K562 (cell line): ENCODE results near the gene ZBTB18. TPM values are rescaled to one million over a fixed set of nuclear protein-coding genes. Genes with fewer than 3 reads are reported as not detected.

ENCODE experiments used
- POLR2AphosphoS5 ChIP-seq: IDR thresholded peaks from 2 replicates; pipeline ENCODE4 v1.6.1; 2011; ENCODE audit warnings: mild to moderate bottlenecking, low read depth, low read length, moderate library complexity; ENCODE audit not compliant: control insufficient read depth, insufficient read depth
- polyA plus RNA-seq, 8 experiments: library from polyadenylated mRNA; depleted of rRNA in 4 of 8; stranded (reverse) in 5 of 8; unstranded in 3 of 8; fragments of >200 nt; fragmentation: Nextera tagmentation in 2 of 8; fragmentation: Illumina TruSeq in 1 of 8; extraction: Ambion mirVana in 2 of 8; extraction: Trizol in 1 of 8; gene quantifications; 2 replicates each; pipeline versions ENCODE4 v1.2.1 to v1.2.3, GENCODE V29; 2011 to 2014; ENCODE audit warnings: inconsistent platforms in 1 of 8, missing spikeins in 1 of 8
- small RNA-seq: library from RNA; depleted of rRNA; stranded (forward); fragments of <200 nt; gene quantifications from one replicate; pipeline ENCODE3, GENCODE V24; 2014
- total RNA-seq, 7 experiments: library from RNA; depleted of rRNA in 6 of 7; stranded (reverse); fragments of >200 nt in 6 of 7; fragmentation: Illumina TruSeq in 2 of 7; extraction: Trizol in 2 of 7; gene quantifications; 2 replicates each; pipeline versions ENCODE4 v1.2.1 to v1.2.3, GENCODE V29; 2011 to 2021; ENCODE audit warnings: low replicate concordance in 1 of 7
- TF ChIP-seq, protein P1 (sequence below), 2 experiments: fragments of 450-650 bp in 1 of 2; IDR thresholded peaks; 2 replicates each; pipeline ENCODE4 v1.6.1; 2011 to 2017; ENCODE audit warnings: low read depth in 2 of 2, antibody characterized with exemption in 1 of 2, borderline replicate concordance in 1 of 2, low read length in 1 of 2, mild to moderate bottlenecking in 1 of 2, mixed read lengths in 1 of 2; ENCODE audit not compliant: control insufficient read depth in 1 of 2

Gene ZBTB18
- total and polyA plus RNA-seq, 9 of the 15 experiments (the other 6 are each of a cell fraction or from before 2014, with no cell fraction given), result 0.13 to 2.6 (median 1.6) TPM

GRCh38 chr1:244106176-244106575, 55.1 kb downstream of the ZBTB18 start (continued):
- TF ChIP-seq POLR2AphosphoS5, result no peak
- TF ChIP-seq, protein P1, sequence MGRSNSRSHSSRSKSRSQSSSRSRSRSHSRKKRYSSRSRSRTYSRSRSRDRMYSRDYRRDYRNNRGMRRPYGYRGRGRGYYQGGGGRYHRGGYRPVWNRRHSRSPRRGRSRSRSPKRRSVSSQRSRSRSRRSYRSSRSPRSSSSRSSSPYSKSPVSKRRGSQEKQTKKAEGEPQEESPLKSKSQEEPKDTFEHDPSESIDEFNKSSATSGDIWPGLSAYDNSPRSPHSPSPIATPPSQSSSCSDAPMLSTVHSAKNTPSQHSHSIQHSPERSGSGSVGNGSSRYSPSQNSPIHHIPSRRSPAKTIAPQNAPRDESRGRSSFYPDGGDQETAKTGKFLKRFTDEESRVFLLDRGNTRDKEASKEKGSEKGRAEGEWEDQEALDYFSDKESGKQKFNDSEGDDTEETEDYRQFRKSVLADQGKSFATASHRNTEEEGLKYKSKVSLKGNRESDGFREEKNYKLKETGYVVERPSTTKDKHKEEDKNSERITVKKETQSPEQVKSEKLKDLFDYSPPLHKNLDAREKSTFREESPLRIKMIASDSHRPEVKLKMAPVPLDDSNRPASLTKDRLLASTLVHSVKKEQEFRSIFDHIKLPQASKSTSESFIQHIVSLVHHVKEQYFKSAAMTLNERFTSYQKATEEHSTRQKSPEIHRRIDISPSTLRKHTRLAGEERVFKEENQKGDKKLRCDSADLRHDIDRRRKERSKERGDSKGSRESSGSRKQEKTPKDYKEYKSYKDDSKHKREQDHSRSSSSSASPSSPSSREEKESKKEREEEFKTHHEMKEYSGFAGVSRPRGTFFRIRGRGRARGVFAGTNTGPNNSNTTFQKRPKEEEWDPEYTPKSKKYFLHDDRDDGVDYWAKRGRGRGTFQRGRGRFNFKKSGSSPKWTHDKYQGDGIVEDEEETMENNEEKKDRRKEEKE (IDR thresholded peaks at IDR 0.05; ENCODE audit: borderline replicate concordance in 1 of 2, control insufficient read depth in 1 of 2, low read depth in 2 of 2, low read length in 1 of 2), result no peak

Small RNA genes lying within 50 kb of the gene (small RNA-seq; reads per million reads assigned to genes)
- gene RN7SL148P, result not detected

Other genes starting within 250 kb of the ZBTB18 start
- under 0.01 and 0.18 TPM in 2 replicates for gene AKT3, start 201.0 kb upstream of the ZBTB18 start, total RNA-seq (2014; rRNA removed)
- 0.22 and 0.36 TPM in 2 replicates for gene AKT3, start 201.0 kb upstream of the ZBTB18 start, total RNA-seq (2014; rRNA removed; fragmentation: Illumina TruSeq; extraction: Trizol)
- gene AKT3, start 201.0 kb upstream of the ZBTB18 start, total RNA-seq (2015; rRNA removed; fragmentation: Illumina TruSeq; extraction: Trizol), result 0.04 and 0.18 TPM in 2 replicates
- 0.31 TPM in 2 replicates for gene AKT3, start 201.0 kb upstream of the ZBTB18 start, total RNA-seq (2021)
- 0.14 and 0.54 TPM in 2 replicates for gene AKT3, start 201.0 kb upstream of the ZBTB18 start, polyA plus RNA-seq (2011; rRNA removed)
- 0.12 and 0.22 TPM in 2 replicates for gene AKT3, start 201.0 kb upstream of the ZBTB18 start, polyA plus RNA-seq (2014; fragmentation: Illumina TruSeq; extraction: Trizol)
- under 1 TPM in 1 of 2 experiments, not detected in 1; 0.04 TPM for gene AKT3, start 201.0 kb upstream of the ZBTB18 start, polyA plus RNA-seq (2014; fragmentation: Nextera tagmentation; extraction: Ambion mirVana)
- gene AKT3, start 201.0 kb upstream of the ZBTB18 start, polyA plus RNA-seq (2014; rRNA removed), result 0.04 TPM in 2 replicates